CD4-positive, alpha-beta T cell treated with Interleukin-15 for 1 hour (primary cell): ENCODE data around the gene PUSL1.

ENCODE experiments used
- DNase-seq: peaks from one replicate; pipeline ENCODE4 v3.0.0-alpha.2; 2020

PUSL1 gene

DNA sequence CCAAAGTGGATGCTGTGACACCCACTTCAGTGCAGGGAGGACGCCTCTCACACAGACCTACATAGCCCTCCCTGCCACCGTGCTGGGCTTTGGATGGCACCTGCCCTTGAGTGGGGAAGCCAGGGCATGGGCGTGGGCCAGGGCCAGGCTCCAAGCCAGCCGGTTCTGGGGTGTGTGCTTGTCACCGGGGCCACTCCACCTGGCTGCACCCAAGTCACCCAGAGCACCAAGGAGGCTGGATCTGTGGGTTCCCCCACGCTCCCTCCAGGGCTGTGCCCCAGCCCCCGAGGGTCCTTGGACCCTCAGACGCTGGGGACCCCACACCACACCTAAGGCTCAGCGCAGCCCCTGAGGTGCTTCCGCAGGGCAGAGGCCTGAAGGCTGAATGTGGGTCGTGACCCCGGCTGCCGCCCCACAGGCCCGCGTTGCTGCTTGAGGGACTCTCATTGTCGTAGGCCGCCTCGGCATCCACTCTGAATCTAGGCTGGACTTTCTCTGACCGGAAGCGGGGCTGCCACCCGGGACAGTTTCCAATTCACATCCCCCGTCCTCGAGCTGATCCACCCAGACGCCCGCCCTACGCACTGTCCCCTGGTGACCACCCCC, 48.5 kb downstream of the PUSL1 start:
- DNase-seq = no peak

DNA sequence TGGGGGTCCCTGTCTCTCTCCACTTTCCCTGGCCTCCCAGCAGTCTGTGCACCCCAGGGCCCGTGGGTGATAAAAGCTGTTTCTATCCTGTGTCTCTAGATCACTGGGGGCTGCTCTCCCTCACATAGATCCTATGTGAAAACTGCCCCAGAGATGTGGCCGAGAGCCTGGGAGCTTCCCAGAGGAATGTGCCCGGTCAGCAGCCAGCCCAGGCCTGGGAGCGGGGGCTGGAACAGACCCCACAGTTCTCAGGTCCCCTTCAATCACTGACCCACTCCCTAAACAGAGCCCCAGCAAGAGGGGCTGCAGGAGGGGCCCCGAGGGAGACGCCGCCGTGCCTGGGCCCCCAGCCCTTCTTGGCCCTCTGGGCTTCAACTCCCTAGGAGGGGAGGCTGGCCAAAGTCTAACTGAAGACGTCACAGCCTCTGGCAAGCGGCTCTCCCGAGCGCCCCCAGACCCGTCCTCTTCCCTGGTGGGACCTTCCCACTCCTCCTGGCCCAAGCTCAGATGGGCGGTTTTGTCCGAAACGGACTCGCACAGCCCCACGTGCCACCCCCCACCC, 49.6 kb downstream of the PUSL1 start:
- DNase-seq = no peak

DNA sequence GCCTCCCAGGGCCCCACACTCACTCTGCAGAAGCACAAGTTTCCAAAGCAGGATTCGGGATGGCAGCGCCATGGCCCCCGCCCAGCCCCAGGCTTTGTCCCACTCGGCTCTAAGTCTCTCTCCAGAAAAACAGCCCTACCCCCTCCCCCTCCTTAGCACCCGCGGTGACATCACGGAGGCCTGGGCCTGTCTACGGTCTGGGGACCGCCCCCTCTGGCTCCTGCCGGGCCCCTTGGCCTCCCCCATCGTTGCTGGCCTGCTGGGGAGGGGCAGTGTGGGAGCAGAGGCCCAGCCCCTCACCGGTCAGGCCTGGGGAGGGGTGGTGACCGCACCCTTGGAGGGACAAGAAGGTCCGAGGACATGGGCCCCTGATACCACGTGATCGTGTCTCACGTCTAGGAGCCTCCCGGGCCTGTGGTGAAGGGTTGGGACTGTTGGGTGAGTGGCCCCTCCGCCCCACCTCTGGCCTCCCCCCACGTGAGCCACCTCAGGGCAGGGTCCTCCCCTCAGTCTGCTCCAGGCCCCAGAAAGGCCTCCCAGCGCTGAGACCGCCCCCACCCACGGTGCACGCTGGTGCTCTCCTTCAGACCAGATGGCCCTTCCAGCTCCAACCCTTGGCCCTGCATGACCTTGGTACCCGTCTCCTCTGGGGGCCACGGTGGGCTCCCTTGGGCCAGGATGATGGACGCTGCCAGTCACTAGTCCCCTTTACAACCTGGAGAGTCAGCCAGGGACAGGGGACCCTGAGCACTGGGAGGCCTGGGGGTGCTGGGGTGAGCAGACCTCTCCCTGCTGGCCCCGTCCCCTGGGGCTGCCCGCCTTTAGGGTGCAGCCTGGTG, 50.3 kb downstream of the PUSL1 start, which contains the start of gene MXRA8:
Gene MXRA8 (minus strand): TSS at position 123 of the 839 bp plus-strand sequence. CDS start 51 bp downstream, at position 72.
- DNase-seq = no peak

DNA sequence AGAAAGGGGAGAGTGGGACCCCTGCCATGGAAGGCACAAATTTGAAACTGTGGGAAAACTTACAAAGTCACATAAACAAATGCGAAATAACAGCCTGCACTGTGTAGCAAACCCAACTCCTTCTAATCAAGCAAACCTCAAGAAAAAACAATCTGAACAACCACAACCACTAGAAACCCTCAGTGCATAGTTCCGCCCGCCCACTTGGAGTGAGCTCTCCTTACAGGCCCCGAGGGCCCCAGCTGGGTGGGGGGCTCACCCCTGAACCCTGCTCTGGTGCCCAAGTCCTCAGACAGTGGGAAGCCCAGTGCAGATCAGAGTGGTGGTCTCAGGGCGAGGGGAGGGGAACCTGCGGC, 50.9 kb downstream of the PUSL1 start:
- no peak for DNase-seq

DNA sequence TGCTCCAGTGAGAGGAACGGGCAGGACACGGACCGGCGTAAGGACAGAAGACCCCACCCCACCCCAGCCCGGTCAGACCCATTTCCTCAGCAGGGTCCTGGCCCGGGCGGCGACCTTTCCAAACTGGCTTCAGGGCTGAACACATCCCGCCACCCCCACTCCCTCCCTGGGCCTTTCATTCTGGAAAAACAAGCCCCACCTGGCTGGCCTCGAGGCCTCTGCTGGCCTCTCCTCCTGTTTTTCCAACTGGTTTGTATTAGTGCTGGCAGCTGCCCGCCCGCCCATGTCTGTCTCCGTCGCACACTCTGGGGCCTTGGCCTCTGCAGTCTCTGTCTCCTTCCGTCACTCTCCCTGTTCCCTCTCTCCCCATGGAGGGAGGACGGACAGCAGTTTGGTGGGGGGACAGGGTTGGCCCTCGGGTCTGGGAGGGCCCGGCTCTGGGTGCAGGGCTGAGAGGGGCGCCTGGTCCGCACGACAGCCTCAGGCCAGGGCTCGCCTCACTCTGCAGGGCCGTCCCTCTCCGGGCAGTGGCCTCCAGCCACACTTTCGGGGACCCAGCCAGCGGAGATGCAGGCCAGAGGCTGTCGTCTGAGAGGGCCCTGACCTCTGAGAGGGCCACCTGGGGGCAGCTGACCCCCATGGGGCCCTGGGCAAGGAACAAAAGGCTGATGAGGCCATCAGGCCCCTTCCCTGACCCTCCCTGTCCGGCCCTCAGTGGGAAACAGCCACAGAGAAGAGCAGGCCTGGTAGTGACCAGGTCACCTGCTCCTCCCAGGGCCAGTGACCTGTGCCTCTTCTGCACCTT, 51.5 kb downstream of the PUSL1 start:
- no peak for DNase-seq

DNA sequence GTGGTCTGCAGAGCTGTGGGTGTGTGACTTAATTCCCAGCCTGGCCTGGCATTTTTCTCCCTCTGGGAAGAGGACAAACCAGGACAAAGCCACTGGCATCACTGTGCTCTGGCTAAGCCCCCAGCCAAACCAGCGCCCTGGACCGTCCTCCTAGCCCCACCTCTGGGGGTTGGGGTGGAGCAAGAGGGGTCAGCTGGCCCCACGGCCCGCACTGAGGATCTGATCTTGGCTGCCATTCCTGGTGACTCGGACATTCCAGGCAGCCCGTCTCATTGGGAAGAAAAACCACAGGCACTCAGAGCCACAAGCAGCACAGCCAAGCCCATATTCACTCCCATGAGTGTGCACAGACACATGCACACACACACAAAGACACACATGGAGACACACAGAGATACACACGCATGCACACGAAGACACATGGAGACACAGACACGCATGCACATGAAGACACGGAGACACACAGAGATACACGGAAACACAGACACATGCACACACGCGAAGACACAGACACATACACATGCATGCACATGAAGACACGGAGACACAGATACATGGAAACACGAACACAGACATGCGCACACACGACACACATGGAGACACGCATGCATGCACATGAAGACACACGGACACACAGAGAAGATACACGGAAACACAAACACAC, 52.2 kb downstream of the PUSL1 start:
- DNase-seq = no peak
